AG04449 (cell line): ENCODE data around the gene KLF11.

ENCODE experiments used
- CTCF ChIA-PET: fragments of 350-600 bp; formaldehyde crosslinking; extraction: SDS; loops from one replicate; lab custom pipeline; 2021; ENCODE audit warnings: antibody characterized with exemption; lab: Yijun Ruan, JAX
- POLR2A ChIA-PET: fragments of 400-600, 350-600 bp; formaldehyde crosslinking; extraction: SDS; loops from one replicate; lab custom pipeline; 2020; ENCODE audit warnings: antibody characterized with exemption, inconsistent platforms; lab: Yijun Ruan, JAX
- DNase-seq: peaks from one replicate; pipeline ENCODE4 v3.0.0-alpha.2; 2010; ENCODE audit warnings: low read depth, low spot score
- H3K4me3 ChIP-seq: 2 replicates; pipeline ENCODE4 v1.5.1; 2011; ENCODE audit warnings: low read depth, mild to moderate bottlenecking, control low read depth, low read length
- TF ChIP-seq, protein P1 (sequence below): IDR thresholded peaks from one replicate; pipeline ENCODE4 v1.5.1; 2011; ENCODE audit warnings: mild to moderate bottlenecking, moderate library complexity, low read length, control low read depth, inconsistent platforms; ENCODE audit not compliant: insufficient read depth; ENCODE audit errors: missing control alignments

Gene KLF11

GRCh38 chr2:10004401-10004800 is 38.9 kb upstream of the KLF11 start:
- CTCF ChIA-PET: interaction anchor here (1.8 kb wide), 1 partner anchor 20 kb away, joined by 11 read pairs; no protein-coding TSS in a partner anchor
- DNase-seq: no peak
- POLR2A ChIA-PET: no interaction called here

GRCh38 chr2:10004836-10005235 is 38.5 kb upstream of the KLF11 start:
- no peak overlapping the region for H3K4me3 ChIP-seq
- TF ChIP-seq, protein P1, sequence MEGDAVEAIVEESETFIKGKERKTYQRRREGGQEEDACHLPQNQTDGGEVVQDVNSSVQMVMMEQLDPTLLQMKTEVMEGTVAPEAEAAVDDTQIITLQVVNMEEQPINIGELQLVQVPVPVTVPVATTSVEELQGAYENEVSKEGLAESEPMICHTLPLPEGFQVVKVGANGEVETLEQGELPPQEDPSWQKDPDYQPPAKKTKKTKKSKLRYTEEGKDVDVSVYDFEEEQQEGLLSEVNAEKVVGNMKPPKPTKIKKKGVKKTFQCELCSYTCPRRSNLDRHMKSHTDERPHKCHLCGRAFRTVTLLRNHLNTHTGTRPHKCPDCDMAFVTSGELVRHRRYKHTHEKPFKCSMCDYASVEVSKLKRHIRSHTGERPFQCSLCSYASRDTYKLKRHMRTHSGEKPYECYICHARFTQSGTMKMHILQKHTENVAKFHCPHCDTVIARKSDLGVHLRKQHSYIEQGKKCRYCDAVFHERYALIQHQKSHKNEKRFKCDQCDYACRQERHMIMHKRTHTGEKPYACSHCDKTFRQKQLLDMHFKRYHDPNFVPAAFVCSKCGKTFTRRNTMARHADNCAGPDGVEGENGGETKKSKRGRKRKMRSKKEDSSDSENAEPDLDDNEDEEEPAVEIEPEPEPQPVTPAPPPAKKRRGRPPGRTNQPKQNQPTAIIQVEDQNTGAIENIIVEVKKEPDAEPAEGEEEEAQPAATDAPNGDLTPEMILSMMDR: no peak
- ChIA-PET POLR2A (no interaction called here), CTCF (interaction anchor here (1.3 to 1.8 kb wide), 3 partner anchors 11 to 21 kb away, joined by 3 to 11 read pairs (median 4); no protein-coding TSS in a partner anchor)
- no peak for DNase-seq

More at GRCh38 chr2:10004401-10004800, 38.9 kb upstream of the KLF11 start:
- TF ChIP-seq, protein P1: no peak
- H3K4me3 ChIP-seq: no peak overlapping the region

GRCh38 chr2:10005461-10006235 is 37.7 kb upstream of the KLF11 start:
- no peak for DNase-seq
- TF ChIP-seq, protein P1: no peak
- CTCF ChIA-PET: interaction anchor here (1.3 to 3.1 kb wide), 4 partner anchors 12 to 193 kb away, joined by 3 to 11 read pairs (median 6); no protein-coding TSS in a partner anchor
- POLR2A ChIA-PET: no interaction called here
- no peak overlapping the region for H3K4me3 ChIP-seq

- no peak overlapping the region for H3K4me3 ChIP-seq
- TF ChIP-seq, protein P1: no peak
- CTCF ChIA-PET: interaction anchor here (0.8 to 3.1 kb wide), 5 partner anchors 20 to 194 kb away, joined by 3 to 14 read pairs (median 9); no protein-coding TSS in a partner anchor
- POLR2A ChIA-PET: no interaction called here
- DNase-seq: no peak
Measured at GRCh38 chr2:10006236-10007161, 36.9 kb upstream of the KLF11 start.

DNA sequence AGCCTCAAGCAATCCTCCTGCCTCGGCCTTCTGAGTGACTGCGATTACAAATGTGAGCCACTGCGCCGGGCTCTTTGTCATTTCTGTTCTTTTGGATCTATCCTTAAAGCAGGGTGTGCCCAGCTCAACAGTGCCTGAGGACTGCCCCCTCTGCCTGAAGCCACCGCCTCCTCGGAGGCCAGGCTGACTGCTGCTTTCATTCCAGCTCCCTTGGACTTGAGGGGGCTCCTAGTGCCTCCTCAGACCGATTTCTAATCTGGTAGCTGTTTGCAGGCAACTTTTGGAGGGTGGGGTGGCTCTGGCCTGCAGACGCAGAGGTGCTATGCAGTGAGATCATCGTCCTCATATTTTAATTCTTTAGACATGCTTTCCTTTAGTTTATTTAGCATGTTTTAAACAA is 35.9 kb upstream of the KLF11 start:
- ChIA-PET POLR2A (no interaction called here), CTCF (interaction anchor here (0.8 to 3.1 kb wide), 3 partner anchors 24 to 194 kb away, joined by 3 to 14 read pairs (median 9); no protein-coding TSS in a partner anchor)
- H3K4me3 ChIP-seq: no peak overlapping the region
- TF ChIP-seq, protein P1: no peak
- no peak for DNase-seq
